ENCODE data around the gene CYTH4. TPM values are rescaled to one million over a fixed set of nuclear protein-coding genes. Genes with fewer than 3 reads are reported as not detected.

CYTH4 gene
- total RNA-seq, 4 donors from 2014 or later = 1.9 to 10.3 (median 3.4) TPM

GRCh38 chr22:37303821-37304274 lies 21.5 kb downstream of the CYTH4 start:
- H3K27me3 ChIP-seq = peaks cover 0 to 36% (median 0%) of the 10 kb centered on the region in 4 donors
- peaks cover 21 to 57% (median 25%) of the 10 kb centered on the region in 3 donors for H3K4me1 ChIP-seq
- no peak overlapping the region for H3K4me3 ChIP-seq
- intact Hi-C loops (cut with DNase I) = no loop called here
- WGBS, 2 donors = 67 to 69% methylated on average over 6 to 9 of the region's 9 CpGs
- no peak for DNase-seq
- no peak for TF ChIP-seq POLR2A (IDR thresholded peaks at IDR 0.05)
- no peak for TF ChIP-seq CTCF (IDR thresholded peaks at IDR 0.05)
- H3K9me3 ChIP-seq = no peaks in the 10 kb centered on the region
- H3K27ac ChIP-seq = peak overlapping the region in 2 of 4 donors; percentile 16 to 49
- H3K36me3 ChIP-seq = no peaks in the 10 kb centered on the region

GRCh38 chr22:37304595-37305343 lies 22.5 kb downstream of the CYTH4 start:
- Histone ChIP-seq H3K4me1 (peaks cover 27 to 66% (median 28%) of the 10 kb centered on the region in 3 donors), H3K27me3 (peaks cover 0 to 35% (median 0%) of the 10 kb centered on the region in 4 donors), H3K4me3 (no peak overlapping the region), H3K9me3 (no peaks in the 10 kb centered on the region), H3K27ac (peak overlapping the region in 2 of 4 donors; percentile 16 to 49), H3K36me3 (no peaks in the 10 kb centered on the region)
- 69 to 81% methylated on average over 8 to 10 of the region's 10 CpGs for WGBS, 2 donors
- intact Hi-C loops (cut with DNase I) = no loop called here
- no peak for TF ChIP-seq CTCF (IDR thresholded peaks at IDR 0.05)
- no peak for TF ChIP-seq POLR2A (IDR thresholded peaks at IDR 0.05)
- no peak for DNase-seq

GRCh38 chr22:37305887-37306286 lies 23.6 kb downstream of the CYTH4 start:
- intact Hi-C loops (cut with DNase I) = no loop called here
- peaks cover 27 to 67% (median 28%) of the 10 kb centered on the region in 3 donors for H3K4me1 ChIP-seq
- WGBS, 2 donors = 85% methylated on average over 2 of the region's 2 CpGs; no CpG with 5 or more reads in 1 of the 2 donors
- TF ChIP-seq CTCF (IDR thresholded peaks at IDR 0.05) (no peak), POLR2A (IDR thresholded peaks at IDR 0.05) (no peak)
- no peaks in the 10 kb centered on the region for H3K9me3 ChIP-seq
- no peaks in the 10 kb centered on the region for H3K36me3 ChIP-seq
- peak overlapping the region in 3 of 4 donors; percentile 32 to 86 (median 85) for H3K27ac ChIP-seq
- H3K4me3 ChIP-seq = no peak overlapping the region
- DNase-seq = no peak
- peaks cover 0 to 34% (median 0%) of the 10 kb centered on the region in 4 donors for H3K27me3 ChIP-seq

- DNase-seq = no peak
- Histone ChIP-seq H3K36me3 (no peaks in the 10 kb centered on the region), H3K9me3 (no peaks in the 10 kb centered on the region), H3K27ac (peak overlapping the region in 3 of 4 donors; percentile 2 to 86 (median 85)), H3K4me1 (peaks cover 27 to 66% (median 28%) of the 10 kb centered on the region in 3 donors), H3K27me3 (peaks cover 0 to 32% (median 0%) of the 10 kb centered on the region in 4 donors), H3K4me3 (no peak overlapping the region)
- WGBS, 2 donors = 47 to 59% methylated on average over 5 of the region's 6 CpGs
- intact Hi-C loops (cut with DNase I) = no loop called here
- no peak for TF ChIP-seq CTCF (IDR thresholded peaks at IDR 0.05)
- TF ChIP-seq POLR2A (IDR thresholded peaks at IDR 0.05) = no peak
Measured at GRCh38 chr22:37306494-37306829, 24.2 kb downstream of the CYTH4 start.
